Lower lobe of right lung (tissue), 2 donors: ENCODE results near the gene ASIP. TPM values are rescaled to one million over a fixed set of nuclear protein-coding genes. Genes with fewer than 3 reads are reported as not detected.

Experiments
- ATAC-seq, 2 donors: fragments of 200-7000 bp; cut with Tn5 transposase; one replicate each; pipeline ENCODE4 v1.9.1; 2020 to 2022; ENCODE audit warnings: mild to moderate bottlenecking in 2 of 2, moderate library complexity in 2 of 2
- DNase-seq: peaks from one replicate; pipeline ENCODE4 v3.0.0-alpha.2; 2020
- H3K27ac ChIP-seq: fragments of 200-600 bp; one replicate; pipeline ENCODE4 v1.8.0; 2022
- H3K27me3 ChIP-seq: fragments of 200-600 bp; one replicate; pipeline ENCODE4 v1.8.0; 2022; ENCODE audit warnings: low read depth
- H3K36me3 ChIP-seq: fragments of 200-600 bp; one replicate; pipeline ENCODE4 v1.8.0; 2022; ENCODE audit warnings: mild to moderate bottlenecking
- H3K4me1 ChIP-seq: fragments of 200-600 bp; one replicate; pipeline ENCODE4 v1.8.0; 2022
- H3K4me3 ChIP-seq: fragments of 200-600 bp; one replicate; pipeline ENCODE4 v1.8.0; 2022; ENCODE audit warnings: mild to moderate bottlenecking
- H3K9me3 ChIP-seq: fragments of 200-600 bp; one replicate; pipeline ENCODE4 v1.8.0; 2022
- intact Hi-C: fragments of 100-400 bp; cut with DNase I; formaldehyde crosslinking; loops from one replicate; pipeline ENCODE4 v1.11.0; 2022
- total RNA-seq: library from RNA; stranded (reverse); fragmentation: NEBNext Ultra II Directional; extraction: Animal tissue kit (Norgen Biotek cat#: 25700); gene quantifications from one replicate; pipeline ENCODE4 v1.2.1, GENCODE V29; 2021
- TF ChIP-seq, protein P1 (sequence below): fragments of 200-600 bp; IDR thresholded peaks from one replicate; pipeline ENCODE4 v1.8.0; 2022; ENCODE audit warnings: antibody characterized with exemption, mild to moderate bottlenecking
- donor health status: DM: no; HTN: yes; CAD: no; lungs with severe emphysema.

Gene ASIP
- total RNA-seq, 1 donor from 2014 or later: not detected

DNA sequence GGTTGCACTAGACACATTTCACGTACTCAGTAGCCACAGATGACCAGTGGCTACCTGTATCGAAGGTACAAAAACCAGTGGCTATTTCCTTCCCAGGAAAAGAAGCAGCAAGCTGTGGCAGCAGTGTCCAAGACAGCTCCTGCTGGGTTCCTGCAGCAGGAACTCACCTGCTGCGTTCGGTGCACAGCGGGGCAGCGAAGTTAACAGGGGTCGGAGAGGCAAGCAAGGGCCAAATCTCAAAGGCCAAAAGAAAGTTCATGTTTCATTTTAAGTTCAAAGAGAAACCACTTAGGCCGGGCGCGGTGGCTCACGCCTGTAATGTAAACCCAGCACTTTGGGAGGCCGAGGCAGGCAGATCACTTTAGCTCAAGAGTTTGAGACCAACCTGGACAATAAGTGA is 26.9 kb downstream of the ASIP start:
- Histone ChIP-seq H3K4me3 (no peak overlapping the region), H3K9me3 (no peaks in the 10 kb centered on the region), H3K27me3 (no peaks in the 10 kb centered on the region), H3K36me3 (no peaks in the 10 kb centered on the region), H3K4me1 (peaks cover 11% of the 10 kb centered on the region), H3K27ac (no peak overlapping the region)
- intact Hi-C loops: no loop called here
- TF ChIP-seq, protein P1, sequence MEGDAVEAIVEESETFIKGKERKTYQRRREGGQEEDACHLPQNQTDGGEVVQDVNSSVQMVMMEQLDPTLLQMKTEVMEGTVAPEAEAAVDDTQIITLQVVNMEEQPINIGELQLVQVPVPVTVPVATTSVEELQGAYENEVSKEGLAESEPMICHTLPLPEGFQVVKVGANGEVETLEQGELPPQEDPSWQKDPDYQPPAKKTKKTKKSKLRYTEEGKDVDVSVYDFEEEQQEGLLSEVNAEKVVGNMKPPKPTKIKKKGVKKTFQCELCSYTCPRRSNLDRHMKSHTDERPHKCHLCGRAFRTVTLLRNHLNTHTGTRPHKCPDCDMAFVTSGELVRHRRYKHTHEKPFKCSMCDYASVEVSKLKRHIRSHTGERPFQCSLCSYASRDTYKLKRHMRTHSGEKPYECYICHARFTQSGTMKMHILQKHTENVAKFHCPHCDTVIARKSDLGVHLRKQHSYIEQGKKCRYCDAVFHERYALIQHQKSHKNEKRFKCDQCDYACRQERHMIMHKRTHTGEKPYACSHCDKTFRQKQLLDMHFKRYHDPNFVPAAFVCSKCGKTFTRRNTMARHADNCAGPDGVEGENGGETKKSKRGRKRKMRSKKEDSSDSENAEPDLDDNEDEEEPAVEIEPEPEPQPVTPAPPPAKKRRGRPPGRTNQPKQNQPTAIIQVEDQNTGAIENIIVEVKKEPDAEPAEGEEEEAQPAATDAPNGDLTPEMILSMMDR: no peak
- DNase-seq (no peak), ATAC-seq (no peak)

DNA sequence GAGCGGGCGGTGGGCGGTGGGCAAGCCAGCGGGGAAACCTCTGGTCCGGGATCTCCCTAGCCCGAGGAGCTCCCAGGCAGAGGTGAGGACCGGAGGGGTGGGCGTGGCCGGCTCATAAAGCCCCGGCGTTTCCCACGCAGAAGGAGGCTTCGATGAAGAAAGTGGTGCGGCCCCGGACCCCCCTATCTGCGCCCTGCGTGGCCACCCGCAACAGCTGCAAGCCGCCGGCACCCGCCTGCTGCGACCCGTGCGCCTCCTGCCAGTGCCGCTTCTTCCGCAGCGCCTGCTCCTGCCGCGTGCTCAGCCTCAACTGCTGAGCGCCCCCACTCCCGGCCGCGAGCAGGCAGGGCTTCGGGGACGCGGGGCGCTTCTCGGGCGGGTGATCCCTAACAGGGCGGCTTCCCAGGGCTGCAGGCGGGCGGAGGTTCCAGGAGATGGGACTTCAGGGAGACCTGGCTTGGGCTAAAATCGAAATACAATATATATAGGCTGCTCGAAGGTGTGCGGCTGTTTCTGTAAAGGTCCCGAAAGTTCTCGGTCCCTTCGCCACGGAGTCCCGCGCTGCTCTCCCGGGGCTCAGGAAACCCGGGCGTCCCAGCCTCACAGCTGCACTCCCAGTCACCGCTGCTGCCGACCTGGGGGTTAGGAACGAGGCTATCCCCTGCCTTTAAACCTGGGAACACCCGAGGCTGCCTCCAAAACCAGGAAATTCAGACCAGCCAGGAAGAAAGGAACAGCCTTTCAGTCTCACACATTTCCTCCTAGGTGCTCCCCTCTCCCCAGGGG is 27.8 kb downstream of the ASIP start:
- Histone ChIP-seq H3K36me3 (no peaks in the 10 kb centered on the region), H3K27me3 (no peaks in the 10 kb centered on the region), H3K4me1 (peaks cover 11% of the 10 kb centered on the region), H3K27ac (no peak overlapping the region), H3K4me3 (peak overlapping the region; percentile 50), H3K9me3 (no peaks in the 10 kb centered on the region)
- TF ChIP-seq, protein P1: no peak
- intact Hi-C loops: no loop called here
- peak; percentile 57 for DNase-seq
- ATAC-seq: peak; percentile 73 to 74

DNA sequence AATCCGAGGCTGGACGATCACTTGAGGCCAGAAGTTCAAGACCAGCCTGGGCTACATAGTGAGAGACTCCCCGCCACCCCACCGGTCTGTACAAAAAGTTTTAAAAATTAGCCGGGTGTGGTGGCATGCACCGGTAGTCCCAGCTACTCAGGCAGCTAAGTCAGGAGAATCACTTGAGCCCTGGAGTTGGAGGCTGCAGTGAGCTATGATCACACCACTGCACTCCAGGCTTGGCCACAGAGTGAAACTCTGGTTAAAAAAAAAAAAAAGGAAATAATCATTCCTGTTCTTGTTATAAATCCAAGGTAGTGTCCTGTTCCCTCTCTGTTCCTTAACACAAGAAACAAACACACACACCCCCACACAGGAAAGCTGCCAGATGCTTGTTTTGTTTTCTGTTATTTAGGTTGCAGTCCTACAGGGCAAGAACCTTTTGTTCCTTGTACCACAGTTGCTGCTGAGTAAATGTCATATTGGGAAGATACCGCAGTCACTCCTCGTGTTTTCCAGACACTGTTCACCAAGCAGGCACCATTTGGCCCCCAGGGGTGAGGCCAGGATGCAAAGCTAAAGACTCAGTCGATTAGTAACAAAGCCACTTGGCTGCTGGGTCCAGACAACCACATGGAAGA is 28.9 kb downstream of the ASIP start:
- TF ChIP-seq, protein P1: no peak
- Histone ChIP-seq H3K27ac (no peak overlapping the region), H3K9me3 (no peaks in the 10 kb centered on the region), H3K4me1 (peaks cover 11% of the 10 kb centered on the region), H3K36me3 (no peaks in the 10 kb centered on the region), H3K27me3 (no peaks in the 10 kb centered on the region), H3K4me3 (no peak overlapping the region)
- intact Hi-C loops: no loop called here
- ATAC-seq (peak in 1 of 2 donors; percentile 12), DNase-seq (no peak)

DNA sequence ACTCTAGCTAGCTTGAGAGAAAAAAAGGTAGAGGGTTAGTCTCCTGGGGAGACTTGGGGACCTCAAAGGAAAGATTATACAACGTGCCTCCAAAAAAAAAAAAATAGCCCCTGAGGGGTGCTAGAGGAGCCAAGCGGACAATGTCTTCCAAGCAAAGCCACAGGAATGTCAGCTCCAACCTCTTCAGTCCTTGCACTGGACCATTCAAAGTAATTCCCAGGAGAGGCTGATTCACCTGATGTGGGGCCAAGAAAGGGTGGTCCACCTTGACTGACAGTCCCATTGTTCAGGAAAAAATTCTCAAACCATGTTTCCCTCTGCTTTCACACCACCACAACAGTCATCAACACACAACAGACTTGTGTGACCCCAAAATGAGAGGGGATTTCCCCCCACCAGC is 30.7 kb downstream of the ASIP start:
- DNase-seq (no peak), ATAC-seq (no peak)
- Histone ChIP-seq H3K27me3 (no peaks in the 10 kb centered on the region), H3K27ac (no peak overlapping the region), H3K36me3 (peaks cover 3% of the 10 kb centered on the region), H3K4me1 (peaks cover 11% of the 10 kb centered on the region), H3K9me3 (no peaks in the 10 kb centered on the region), H3K4me3 (no peak overlapping the region)
- intact Hi-C loops: no loop called here
- TF ChIP-seq, protein P1: no peak

DNA sequence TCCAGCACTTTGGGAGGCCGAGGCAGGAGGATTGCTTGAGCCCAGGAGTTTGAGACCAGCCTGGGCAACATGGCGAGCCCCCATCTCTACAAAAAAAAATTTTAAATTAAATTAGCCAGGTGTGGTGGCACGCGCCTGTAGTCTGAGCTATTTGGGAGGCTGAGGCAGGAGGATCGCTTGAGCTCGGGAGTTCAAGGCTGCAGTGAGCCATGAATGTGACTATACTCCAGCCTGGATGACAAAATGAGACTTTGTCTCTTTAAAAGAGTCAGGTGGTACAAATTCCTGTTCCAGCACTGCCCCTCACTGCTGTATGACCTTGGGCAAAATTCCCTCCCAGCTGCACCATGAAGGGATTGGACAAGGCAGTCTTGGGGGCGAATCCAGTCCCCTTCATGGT is 33.5 kb downstream of the ASIP start:
- DNase-seq (no peak), ATAC-seq (no peak)
- intact Hi-C loops: no loop called here
- Histone ChIP-seq H3K9me3 (no peaks in the 10 kb centered on the region), H3K4me3 (no peak overlapping the region), H3K36me3 (peaks cover 19% of the 10 kb centered on the region), H3K4me1 (no peaks in the 10 kb centered on the region), H3K27ac (no peak overlapping the region), H3K27me3 (no peaks in the 10 kb centered on the region)
- TF ChIP-seq, protein P1: no peak
